Stimulated activated CD8-positive, alpha-beta memory T cell treated with anti-CD3 and anti-CD28 coated beads, Interleukin-7, amount 100 ng/mL, for 4 hours (primary cell): ENCODE data around the gene UNC119B.
"Not testable (repeated sequence)": the region's sequence is repeated elsewhere in the genome, so short reads cannot be mapped to it uniquely, and the experiment has no call there.

Experiments
- DNase-seq, 2 donors: peaks; one replicate each; pipeline ENCODE4 v3.0.0-alpha.2; 2020; ENCODE audit warnings: low read depth in 2 of 2

The UNC119B gene

GRCh38 chr12:120710031-120710804 is at the start of gene UNC119B:
Gene UNC119B (plus strand): TSS chr12:120710458. CDS start chr12:120710475, 17 bp downstream.
- peak; percentile 51 to 75 for DNase-seq

GRCh38 chr12:120661432-120661831 is 48.8 kb upstream of the UNC119B start:
- no peak for DNase-seq

- DNase-seq: no peak
These were observed 47.4 kb upstream of the UNC119B start for GRCh38 chr12:120662879-120663278.

GRCh38 chr12:120663741-120664140 is 46.5 kb upstream of the UNC119B start:
- DNase-seq: no peak

GRCh38 chr12:120666571-120667390 is 43.5 kb upstream of the UNC119B start:
- DNase-seq: no peak

- no peak for DNase-seq
These were observed 42.0 kb upstream of the UNC119B start for GRCh38 chr12:120668091-120668867.

GRCh38 chr12:120668868-120669840 is 41.1 kb upstream of the UNC119B start:
- DNase-seq: no peak

GRCh38 chr12:120670237-120670636 is 40.0 kb upstream of the UNC119B start:
- not testable (repeated sequence) for DNase-seq

- DNase-seq: no peak
These were observed 39.6 kb upstream of the UNC119B start for GRCh38 chr12:120670667-120671066.

- no peak for DNase-seq
These were observed 36.1 kb upstream of the UNC119B start for GRCh38 chr12:120674097-120674636.

GRCh38 chr12:120677765-120678473 is 32.3 kb upstream of the UNC119B start:
- DNase-seq: no peak

- no peak for DNase-seq
These were observed 31.7 kb upstream of the UNC119B start for GRCh38 chr12:120678572-120678971.

GRCh38 chr12:120680165-120680738 is 30.0 kb upstream of the UNC119B start:
- DNase-seq: no peak

- DNase-seq: no peak
These were observed 25.7 kb upstream of the UNC119B start for GRCh38 chr12:120684523-120684932.

GRCh38 chr12:120685522-120685921 is 24.7 kb upstream of the UNC119B start:
- DNase-seq: no peak

- peak; percentile 95 to 98 for DNase-seq
These were observed 24.0 kb upstream of the UNC119B start for GRCh38 chr12:120686151-120686689.

GRCh38 chr12:120686690-120687577 is 23.3 kb upstream of the UNC119B start, which contains the start of gene MLEC:
Gene MLEC (plus strand): TSS chr12:120687149. CDS start chr12:120687297, 148 bp downstream.
- DNase-seq: peak; percentile 97 to 99
